NCI-H187 treated with DMSO at 0.1 percent for 48 hours (cell line): Measurements from ENCODE around the gene COL4A2.
A peak's percentile ranks its signal among the peaks of the same experiment; 100 is the strongest.
"Not testable (repeated sequence)": the region's sequence is repeated elsewhere in the genome, so short reads cannot be mapped to it uniquely, and the experiment has no call there.

ENCODE experiments used
- DNase-seq: peaks from one replicate; lab custom pipeline; 2025; lab: John Stamatoyannopoulos, UW

Gene COL4A2

GRCh38 chr13:110496281-110496680 is 189.2 kb downstream of the COL4A2 start:
- no peak for DNase-seq

GRCh38 chr13:110497003-110497402 is 189.9 kb downstream of the COL4A2 start:
- DNase-seq: no peak

GRCh38 chr13:110497896-110498295 is 190.8 kb downstream of the COL4A2 start:
- not testable (repeated sequence) for DNase-seq

GRCh38 chr13:110498327-110498726 is 191.2 kb downstream of the COL4A2 start:
- DNase-seq: no peak

GRCh38 chr13:110498765-110499164 is 191.7 kb downstream of the COL4A2 start:
- DNase-seq: no peak

GRCh38 chr13:110499621-110500281 is 192.7 kb downstream of the COL4A2 start:
- DNase-seq: peak; percentile 96

GRCh38 chr13:110500341-110500740 is 193.3 kb downstream of the COL4A2 start:
- DNase-seq: no peak

- no peak for DNase-seq
Observed at GRCh38 chr13:110501188-110501587, 194.1 kb downstream of the COL4A2 start.

GRCh38 chr13:110503037-110503901 is 196.2 kb downstream of the COL4A2 start:
- no peak for DNase-seq

- no peak for DNase-seq
Observed at GRCh38 chr13:110503979-110504499, 197.0 kb downstream of the COL4A2 start.

- DNase-seq: no peak
Observed at GRCh38 chr13:110505594-110505993, 198.5 kb downstream of the COL4A2 start.

GRCh38 chr13:110506396-110506795 is 199.3 kb downstream of the COL4A2 start:
- DNase-seq: no peak

- no peak for DNase-seq
Observed at GRCh38 chr13:110506859-110507566, 199.9 kb downstream of the COL4A2 start.

GRCh38 chr13:110507678-110508381 is 200.7 kb downstream of the COL4A2 start:
- no peak for DNase-seq

- peak; percentile 82 for DNase-seq
Observed at GRCh38 chr13:110509478-110509926, 202.4 kb downstream of the COL4A2 start.

GRCh38 chr13:110509971-110510786 is 203.1 kb downstream of the COL4A2 start:
- no peak for DNase-seq

GRCh38 chr13:110511509-110512181 is 204.6 kb downstream of the COL4A2 start:
- no peak for DNase-seq

GRCh38 chr13:110512198-110512740 is 205.2 kb downstream of the COL4A2 start:
- no peak for DNase-seq

- no peak for DNase-seq
Observed at GRCh38 chr13:110516500-110516899, 209.4 kb downstream of the COL4A2 start.
